K562 (cell line): ENCODE data around the gene CIAO2A. TPM values are rescaled to one million over a fixed set of nuclear protein-coding genes. Genes with fewer than 3 reads are reported as not detected.
A peak's percentile ranks its signal among the peaks of the same experiment; 100 is the strongest.

Experiments
- ATAC-seq: fragments of 200-7000 bp; cut with Tn5 transposase; 3 replicates; pipeline ENCODE4 v1.9.1; 2020; ENCODE audit warnings: moderate library complexity
- BruUV-seq: library from RNA; stranded (reverse); fragments of 400-500 nt; replicated peaks from 2 replicates; lab custom pipeline; 2021; lab: Mats Ljungman, UMichigan
- CTCF ChIA-PET: fragments of 300-600 bp; formaldehyde crosslinking; extraction: SDS; loops from one replicate; lab custom pipeline; 2021; ENCODE audit warnings: low intra/inter-chr PET ratio; lab: Yijun Ruan, JAX
- POLR2A ChIA-PET: fragments of 300-600, 350-650 bp; sonication (Branson Sonifier 250); formaldehyde crosslinking; extraction: SDS; loops from one replicate; lab custom pipeline; 2021; ENCODE audit warnings: antibody characterized with exemption, inconsistent platforms; lab: Yijun Ruan, JAX
- DNase-seq, 4 experiments: peaks; one replicate each; pipeline versions ENCODE4 v3.0.0 to v3.0.0-alpha.2; 2011 to 2018; ENCODE audit warnings: low spot score in 3 of 4, mixed read lengths in 3 of 4; ENCODE audit errors: extremely low read depth in 1 of 4
- FAIRE-seq: peaks from 2 replicates; lab custom pipeline; 2011; peaks lifted over from hg19 to GRCh38; lab: Jason Lieb, UNC
- H2AFZ ChIP-seq: 2 replicates; pipeline ENCODE4 v1.6.0; 2011; ENCODE audit warnings: low read depth, low read length, control low read depth, inconsistent platforms
- H3K27ac ChIP-seq: fragments of 200-600 bp; 3 replicates; pipeline ENCODE4 v1.8.0; 2011; ENCODE audit warnings: low read depth, mild to moderate bottlenecking, control low read depth, inconsistent platforms, low read length, moderate library complexity, mixed read lengths; ENCODE audit errors: extremely low read depth
- H3K27me3 ChIP-seq, 2 experiments: fragments of 300-600 bp in 1 of 2; 2 replicates in 1 of 2; 3 replicates in 1 of 2; pipeline versions ENCODE4 v1.6.0 to v1.8.0; 2011; ENCODE audit warnings: inconsistent platforms in 2 of 2, low read length in 2 of 2, mild to moderate bottlenecking in 1 of 2, mixed read lengths in 1 of 2, moderate library complexity in 1 of 2; ENCODE audit not compliant: control insufficient read depth in 2 of 2, insufficient read depth in 2 of 2
- H3K36me3 ChIP-seq: fragments of 300-600 bp; 3 replicates; pipeline ENCODE4 v1.8.0; 2011; ENCODE audit warnings: mild to moderate bottlenecking, low read length, inconsistent platforms; ENCODE audit not compliant: control insufficient read depth, insufficient read depth
- H3K4me1 ChIP-seq, 2 experiments: fragments of 200-600 bp in 1 of 2; replicated peaks in 1 of 2; 2 replicates in 1 of 2; 3 replicates in 1 of 2; pipeline versions ENCODE4 v1.5.1 to v1.8.0; 2011; ENCODE audit warnings: inconsistent platforms in 2 of 2, low read length in 2 of 2, mild to moderate bottlenecking in 1 of 2, mixed read lengths in 1 of 2, moderate library complexity in 1 of 2; ENCODE audit not compliant: control insufficient read depth in 2 of 2, insufficient read depth in 2 of 2
- H3K4me2 ChIP-seq: 2 replicates; pipeline ENCODE4 v1.6.1; 2011; ENCODE audit warnings: low read length, control low read depth, inconsistent platforms, mixed read lengths; ENCODE audit not compliant: insufficient read depth
- H3K4me3 ChIP-seq: fragments of 200-600 bp; sonication (generic), shearing (Covaris generic); 2 replicates; pipeline ENCODE4 v1.5.1; 2016; ENCODE audit warnings: control low read depth, inconsistent platforms
- H3K79me2 ChIP-seq: fragments of 200-600 bp; 3 replicates; pipeline ENCODE4 v1.8.0; 2011; ENCODE audit warnings: low read length, inconsistent platforms; ENCODE audit not compliant: control insufficient read depth, insufficient read depth
- H3K9ac ChIP-seq, 2 experiments: 2 replicates each; pipeline versions ENCODE4 v1.6.0 to v1.6.1; 2011; ENCODE audit warnings: low read depth in 2 of 2, low read length in 2 of 2, control low read depth in 1 of 2, inconsistent platforms in 1 of 2, mild to moderate bottlenecking in 1 of 2, mixed read lengths in 1 of 2; ENCODE audit not compliant: insufficient read depth in 1 of 2
- H3K9me1 ChIP-seq: one replicate; pipeline ENCODE4 v1.6.0; 2011; ENCODE audit warnings: inconsistent platforms, mild to moderate bottlenecking, low read length, moderate library complexity; ENCODE audit not compliant: control insufficient read depth, insufficient read depth
- H3K9me3 ChIP-seq: replicated peaks from 2 replicates; pipeline ENCODE4 v1.5.1; 2011; ENCODE audit warnings: low read depth, low read length, inconsistent platforms; ENCODE audit not compliant: control insufficient read depth, insufficient read depth
- H4K20me1 ChIP-seq: replicated peaks from 2 replicates; pipeline ENCODE4 v1.6.1; 2011; ENCODE audit warnings: low read length, inconsistent platforms, mixed read lengths; ENCODE audit not compliant: control insufficient read depth, insufficient read depth
- CBFA2T2 ChIP-seq: fragments of 450-650 bp; conservative IDR thresholded peaks from 2 replicates; pipeline ENCODE4 v1.6.1; 2017; ENCODE audit warnings: mild to moderate bottlenecking
- CSDE1 ChIP-seq, 2 experiments: fragments of 450-650 bp; IDR thresholded peaks; 2 replicates each; pipeline ENCODE4 v1.6.1; 2016; ENCODE audit warnings: mild to moderate bottlenecking in 1 of 2
- ESRRB ChIP-seq: fragments of 250-450 bp; sonication (Bioruptor Pico); IDR thresholded peaks from 2 replicates; pipeline ENCODE4 v1.5.0; 2020; ENCODE audit warnings: mild to moderate bottlenecking, moderate library complexity, borderline replicate concordance
- HBP1 ChIP-seq: fragments of 450-650 bp; formaldehyde crosslinking; IDR thresholded peaks from 2 replicates; pipeline ENCODE4 v1.4.0; 2022; ENCODE audit warnings: missing genetic modification characterization
- KLF10 ChIP-seq: fragments of 250-450 bp; sonication (Bioruptor Pico); IDR thresholded peaks from 2 replicates; pipeline ENCODE4 v1.6.1; 2021; ENCODE audit warnings: matching md5 sums
- PKNOX1 ChIP-seq: fragments of 450-650 bp; IDR thresholded peaks from 2 replicates; pipeline ENCODE4 v1.6.1; 2016
- PTBP1 ChIP-seq: fragments of 200-400 bp; formaldehyde crosslinking; IDR thresholded peaks from 2 replicates; pipeline ENCODE4 v1.6.1; 2017; ENCODE audit warnings: low read depth, low read length
- RAD21 ChIP-seq, 2 experiments: fragments of 250-450 bp in 1 of 2; fragments of 450-650 bp in 1 of 2; sonication (Bioruptor Pico) in 1 of 2; formaldehyde crosslinking in 1 of 2; IDR thresholded peaks in 1 of 2; conservative IDR thresholded peaks in 1 of 2; 2 replicates each; pipeline versions ENCODE4 v1.4.0 to v1.8.0; 2020 to 2022; ENCODE audit warnings: mild to moderate bottlenecking in 2 of 2, moderate library complexity in 1 of 2
- SOX6 ChIP-seq: fragments of 450-650 bp; IDR thresholded peaks from 2 replicates; pipeline ENCODE4 v1.6.1; 2014; ENCODE audit warnings: mild to moderate bottlenecking
- ZFP1 ChIP-seq: fragments of 450-650 bp; formaldehyde crosslinking; IDR thresholded peaks from 2 replicates; pipeline ENCODE4 v1.4.0; 2020; ENCODE audit warnings: mild to moderate bottlenecking, mixed read lengths
- ZNF134 ChIP-seq: fragments of 250-450 bp; sonication (Bioruptor Pico); conservative IDR thresholded peaks from 2 replicates; pipeline ENCODE4 v1.4.0; 2020
- ZNF740 ChIP-seq, 3 experiments: fragments of 200-800 bp in 1 of 3; sonication (Bioruptor generic) in 1 of 3; sonication (generic) in 1 of 3; formaldehyde crosslinking in 1 of 3; IDR thresholded peaks; 2 replicates each; pipeline versions ENCODE4 v1.6.1 to v1.8.0; 2016 to 2022; ENCODE audit warnings: mild to moderate bottlenecking in 2 of 3, missing compliant biosample characterization in 2 of 3, missing genetic modification characterization in 2 of 3, missing genetic modification reagents in 1 of 3
- WGBS: fragments of 100-300 bp; shearing (Covaris generic); methylation state at CpG from one replicate; pipeline ENCODE4 v1.1.6; 2016; ENCODE audit warnings: low coverage, mixed read lengths; ENCODE audit not compliant: insufficient coverage; ENCODE audit errors: missing lambda C conversion rate; 5-methylcytosine and 5-hydroxymethylcytosine counted together
- in situ Hi-C: fragments of 300-500 bp; cut with MboI; formaldehyde crosslinking; loops from 4 replicates; pipeline ENCODE4 v1.15.0; 2018; ENCODE audit warnings: inconsistent platforms, mixed read lengths
- intact Hi-C: fragments of 100-400 bp; cut with micrococcal nuclease; formaldehyde crosslinking; loops from 2 replicates; pipeline ENCODE4 v1.14.2; 2022
- polyA plus RNA-seq, 8 experiments: library from polyadenylated mRNA; depleted of rRNA in 4 of 8; stranded (reverse) in 5 of 8; unstranded in 3 of 8; fragments of >200 nt; fragmentation: Nextera tagmentation in 2 of 8; fragmentation: Illumina TruSeq in 1 of 8; extraction: Ambion mirVana in 2 of 8; extraction: Trizol in 1 of 8; gene quantifications; 2 replicates each; pipeline versions ENCODE4 v1.2.1 to v1.2.3, GENCODE V29; 2011 to 2014; ENCODE audit warnings: inconsistent platforms in 1 of 8, missing spikeins in 1 of 8
- total RNA-seq, 7 experiments: library from RNA; depleted of rRNA in 6 of 7; stranded (reverse); fragments of >200 nt in 6 of 7; fragmentation: Illumina TruSeq in 2 of 7; extraction: Trizol in 2 of 7; gene quantifications; 2 replicates each; pipeline versions ENCODE4 v1.2.1 to v1.2.3, GENCODE V29; 2011 to 2021; ENCODE audit warnings: low replicate concordance in 1 of 7

Gene CIAO2A
- total and polyA plus RNA-seq, 9 of the 15 experiments (the other 6 are each of a cell fraction or from before 2014, with no cell fraction given) = 161 to 429 (median 313) TPM

GRCh38 chr15:64143276-64143675, 49.6 kb upstream of the CIAO2A start:
- intact Hi-C loops = no loop called here
- H3K9me3 ChIP-seq = no peaks in the 10 kb centered on the region
- 15% methylated on average over 6 of the region's 6 CpGs for WGBS
- DNase-seq (peak in 1 of 4 experiments; percentile 63), FAIRE-seq (no peak), ATAC-seq (peak; percentile 6; the same call in 2 of the 3 replicates)
- ChIA-PET CTCF (no interaction called here), POLR2A (interaction anchor here (6.1 kb wide), 1 partner anchor 10 kb away, joined by 34 read pairs; no protein-coding TSS in a partner anchor)
- H3K79me2 ChIP-seq = no peaks in the 10 kb centered on the region
- H3K9me1 ChIP-seq = no peaks in the 10 kb centered on the region
- H3K27me3 ChIP-seq = no peaks in the 10 kb centered on the region
- peaks cover 38% of the 10 kb centered on the region for H3K36me3 ChIP-seq
- no peak overlapping the region for H2AFZ ChIP-seq
- H3K4me2 ChIP-seq = no peak overlapping the region; the same call in 1 of the 2 replicates
- in situ Hi-C loops = no loop called here
- H3K4me1 ChIP-seq = peaks cover 36 to 59% of the 10 kb centered on the region in 2 experiments
- peaks cover 18% of the 10 kb centered on the region; the same call in 1 of the 2 replicates for H4K20me1 ChIP-seq
- H3K9ac ChIP-seq = peak overlapping the region in 1 of 2 experiments; percentile 70; a peak in 1 of 4 replicates
- no peak overlapping the region; the same call in 2 of the 3 replicates for H3K27ac ChIP-seq
- H3K4me3 ChIP-seq = no peak overlapping the region
- no TSS peak for BruUV-seq
- TF ChIP-seq ZNF134 (CRISPR knock-in tag) (no peak), HBP1 (CRISPR knock-in tag) (no peak), RAD21 (CRISPR knock-in tag; conservative IDR thresholded peaks at IDR 0.05 in 1 of 2, IDR thresholded peaks at IDR 0.05 in 1 of 2) (0 out of 4 replicates have a peak, but pooled peaks of 1 of the 2 experiments have one; percentile 14), SOX6 (no peak), ZFP1 (no peak), PKNOX1 (peak; percentile 29; the same call in 1 of the 2 replicates), ESRRB (CRISPR knock-in tag) (no peak), CSDE1 (IDR thresholded peaks at IDR 0.05) (no peak), CBFA2T2 (peak; percentile 73), KLF10 (CRISPR knock-in tag) (no peak), ZNF740 (CRISPR knock-in tag; IDR thresholded peaks at IDR 0.05) (no peak), ZNF740 (tag; IDR thresholded peaks at IDR 0.05) (no peak), PTBP1 (no peak)
